ENCODE results near the gene VARS1.

DNA sequence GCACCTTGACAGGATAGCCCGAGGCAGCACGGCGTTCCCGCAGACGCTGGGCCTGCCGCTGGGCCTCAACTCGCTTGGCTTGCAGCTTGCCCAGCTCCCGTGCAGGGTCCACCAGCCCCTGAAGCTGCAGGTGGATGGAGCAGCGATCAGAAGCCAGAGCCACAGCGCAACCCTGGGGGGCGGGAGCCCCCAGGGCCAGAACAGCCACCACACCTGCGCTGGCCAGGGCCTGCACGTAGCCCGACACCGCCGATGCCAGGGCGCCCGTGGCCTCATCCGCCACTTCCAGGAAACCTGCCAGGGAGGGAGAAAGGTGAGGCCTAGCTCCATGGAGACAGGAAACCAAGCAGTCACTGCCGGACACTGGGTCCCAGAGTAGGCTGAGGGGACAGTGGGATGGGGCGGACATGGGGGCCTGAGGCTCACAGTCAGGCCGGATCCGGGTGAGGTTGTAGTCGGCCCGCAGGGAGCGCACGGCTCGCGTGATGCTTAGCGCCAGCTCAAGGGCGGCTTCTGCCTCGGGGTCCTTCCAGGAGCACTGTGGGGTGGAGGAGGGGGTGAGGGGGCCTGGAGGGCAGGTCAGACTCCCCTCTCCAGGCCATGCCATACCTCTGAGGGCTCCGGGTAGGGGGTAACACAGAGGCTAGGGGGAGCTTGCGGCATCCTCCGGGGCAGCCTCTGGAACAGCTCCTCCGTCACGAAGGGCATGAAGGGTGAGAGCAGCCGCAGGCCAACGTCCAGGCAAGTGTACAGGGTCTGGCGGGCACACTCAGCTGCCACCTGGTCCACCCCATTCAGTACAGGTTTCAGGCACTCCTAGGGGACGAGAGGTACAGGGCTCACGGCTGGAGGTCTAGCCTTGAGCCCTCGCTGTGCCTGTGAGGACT lies 16.3 kb downstream of the VARS1 start:
- TF ChIP-seq, protein P1, sequence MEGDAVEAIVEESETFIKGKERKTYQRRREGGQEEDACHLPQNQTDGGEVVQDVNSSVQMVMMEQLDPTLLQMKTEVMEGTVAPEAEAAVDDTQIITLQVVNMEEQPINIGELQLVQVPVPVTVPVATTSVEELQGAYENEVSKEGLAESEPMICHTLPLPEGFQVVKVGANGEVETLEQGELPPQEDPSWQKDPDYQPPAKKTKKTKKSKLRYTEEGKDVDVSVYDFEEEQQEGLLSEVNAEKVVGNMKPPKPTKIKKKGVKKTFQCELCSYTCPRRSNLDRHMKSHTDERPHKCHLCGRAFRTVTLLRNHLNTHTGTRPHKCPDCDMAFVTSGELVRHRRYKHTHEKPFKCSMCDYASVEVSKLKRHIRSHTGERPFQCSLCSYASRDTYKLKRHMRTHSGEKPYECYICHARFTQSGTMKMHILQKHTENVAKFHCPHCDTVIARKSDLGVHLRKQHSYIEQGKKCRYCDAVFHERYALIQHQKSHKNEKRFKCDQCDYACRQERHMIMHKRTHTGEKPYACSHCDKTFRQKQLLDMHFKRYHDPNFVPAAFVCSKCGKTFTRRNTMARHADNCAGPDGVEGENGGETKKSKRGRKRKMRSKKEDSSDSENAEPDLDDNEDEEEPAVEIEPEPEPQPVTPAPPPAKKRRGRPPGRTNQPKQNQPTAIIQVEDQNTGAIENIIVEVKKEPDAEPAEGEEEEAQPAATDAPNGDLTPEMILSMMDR (IDR thresholded peaks at IDR 0.05; ENCODE audit: low read length), result no peak
- no peak for TF ChIP-seq EZH2 (optimal IDR thresholded peaks at IDR 0.05; ENCODE audit: low read depth, low read length)
- TF ChIP-seq EZH2phosphoT487 (IDR thresholded peaks at IDR 0.05; ENCODE audit: low read length), result no peak

All from MM.1S (cell line).